Measurements from ENCODE around the gene FAM221A. TPM values are rescaled to one million over a fixed set of nuclear protein-coding genes. Genes with fewer than 3 reads are reported as not detected.

Gene FAM221A
- total RNA-seq, 1 experiment from 2014 or later: 8.4 TPM

DNA sequence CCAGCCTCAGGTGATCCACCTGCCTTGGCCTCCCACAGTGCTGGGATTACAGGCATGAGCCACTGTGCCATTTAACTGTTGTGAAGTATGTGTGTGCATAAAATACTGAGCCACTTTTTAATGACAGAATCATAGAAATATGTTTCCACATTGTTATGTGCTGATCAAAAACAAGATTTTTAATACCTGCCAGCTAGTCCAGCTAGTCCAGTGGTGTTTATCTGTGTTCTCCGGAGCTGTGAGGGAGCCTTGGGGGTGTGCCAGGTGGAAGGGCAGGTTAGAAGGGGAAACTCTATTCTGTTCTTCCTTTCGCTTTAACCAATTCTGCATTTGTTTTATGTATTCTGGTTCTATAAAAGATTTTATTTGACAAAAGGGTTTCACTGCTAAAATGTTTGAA is 7.0 kb downstream of the FAM221A start:
- DNase-seq (ENCODE audit: low read depth, low spot score): no peak
- H3K36me3 ChIP-seq (ENCODE audit: control insufficient read depth, insufficient read depth, low read length): peaks cover 3% of the 10 kb centered on the region; the same call in 1 of the 2 replicates
- no TSS peak for BruUV-seq (replicated peaks)
- ATAC-seq: no peak
- in situ Hi-C loops (cut with HindIII; ENCODE audit: low pct_unique_long_range_greater_than_20kb, low sequenced_read_pairs) (no loop called here), intact Hi-C loops (cut with micrococcal nuclease; ENCODE audit: unreplicated experiment) (no loop called here)
- no peak overlapping the region for H3K4me3 ChIP-seq (ENCODE audit: low read depth in 2 of 2, low read length in 2 of 2)
- peaks cover 7% of the 10 kb centered on the region for H3K4me1 ChIP-seq (ENCODE audit: control insufficient read depth, insufficient read depth, low read length)
- ChIA-PET POLR2A (interaction anchor here (0.7 kb wide), 2 partner anchors 10 to 206 kb away, joined by 8 to 11 read pairs; no protein-coding TSS in a partner anchor), CTCF (no interaction called here)
- H3K27ac ChIP-seq (ENCODE audit: low read length): no peak overlapping the region
- TF ChIP-seq, protein P1, sequence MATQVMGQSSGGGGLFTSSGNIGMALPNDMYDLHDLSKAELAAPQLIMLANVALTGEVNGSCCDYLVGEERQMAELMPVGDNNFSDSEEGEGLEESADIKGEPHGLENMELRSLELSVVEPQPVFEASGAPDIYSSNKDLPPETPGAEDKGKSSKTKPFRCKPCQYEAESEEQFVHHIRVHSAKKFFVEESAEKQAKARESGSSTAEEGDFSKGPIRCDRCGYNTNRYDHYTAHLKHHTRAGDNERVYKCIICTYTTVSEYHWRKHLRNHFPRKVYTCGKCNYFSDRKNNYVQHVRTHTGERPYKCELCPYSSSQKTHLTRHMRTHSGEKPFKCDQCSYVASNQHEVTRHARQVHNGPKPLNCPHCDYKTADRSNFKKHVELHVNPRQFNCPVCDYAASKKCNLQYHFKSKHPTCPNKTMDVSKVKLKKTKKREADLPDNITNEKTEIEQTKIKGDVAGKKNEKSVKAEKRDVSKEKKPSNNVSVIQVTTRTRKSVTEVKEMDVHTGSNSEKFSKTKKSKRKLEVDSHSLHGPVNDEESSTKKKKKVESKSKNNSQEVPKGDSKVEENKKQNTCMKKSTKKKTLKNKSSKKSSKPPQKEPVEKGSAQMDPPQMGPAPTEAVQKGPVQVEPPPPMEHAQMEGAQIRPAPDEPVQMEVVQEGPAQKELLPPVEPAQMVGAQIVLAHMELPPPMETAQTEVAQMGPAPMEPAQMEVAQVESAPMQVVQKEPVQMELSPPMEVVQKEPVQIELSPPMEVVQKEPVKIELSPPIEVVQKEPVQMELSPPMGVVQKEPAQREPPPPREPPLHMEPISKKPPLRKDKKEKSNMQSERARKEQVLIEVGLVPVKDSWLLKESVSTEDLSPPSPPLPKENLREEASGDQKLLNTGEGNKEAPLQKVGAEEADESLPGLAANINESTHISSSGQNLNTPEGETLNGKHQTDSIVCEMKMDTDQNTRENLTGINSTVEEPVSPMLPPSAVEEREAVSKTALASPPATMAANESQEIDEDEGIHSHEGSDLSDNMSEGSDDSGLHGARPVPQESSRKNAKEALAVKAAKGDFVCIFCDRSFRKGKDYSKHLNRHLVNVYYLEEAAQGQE (IDR thresholded peaks at IDR 0.05; ENCODE audit: insufficient read depth in 1 of 2, low read depth in 2 of 2, low read length in 1 of 2): no peak
- no peak for TF ChIP-seq POLR2AphosphoS5 (IDR thresholded peaks at IDR 0.05; ENCODE audit: low read depth, low read length)
- TF ChIP-seq TCF7L2 (IDR thresholded peaks at IDR 0.05; ENCODE audit: low read depth, low read length): no peak
- no peak for TF ChIP-seq SIN3A (IDR thresholded peaks at IDR 0.05; ENCODE audit: borderline replicate concordance, insufficient read depth, low read depth, low read length)
- H3K9me3 ChIP-seq (ENCODE audit: control insufficient read depth, insufficient read depth, low read depth, low read length): no peaks in the 10 kb centered on the region
- no peaks in the 10 kb centered on the region for H3K27me3 ChIP-seq (ENCODE audit: control insufficient read depth, insufficient read depth, low read length)

DNA sequence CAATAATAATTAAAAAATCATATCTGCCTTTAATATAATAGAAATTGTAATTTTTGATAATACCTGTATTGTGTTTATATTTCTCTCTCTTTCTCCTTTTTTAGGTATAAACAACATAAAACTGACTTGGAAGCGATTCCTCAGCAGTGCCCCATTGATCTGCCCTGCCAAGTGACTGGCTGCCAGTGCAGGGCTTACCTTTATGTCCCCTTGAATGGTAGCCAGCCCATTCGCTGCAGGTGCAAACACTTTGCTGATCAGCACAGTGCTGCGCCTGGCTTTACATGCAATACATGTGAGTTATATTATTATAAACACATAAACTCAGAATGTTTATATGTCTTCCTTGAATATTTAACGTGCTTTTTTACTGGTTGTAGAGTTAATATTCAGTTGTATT is 9.2 kb downstream of the FAM221A start:
- Histone ChIP-seq H3K27ac (ENCODE audit: low read length) (no peak overlapping the region), H3K27me3 (ENCODE audit: control insufficient read depth, insufficient read depth, low read length) (no peaks in the 10 kb centered on the region), H3K4me1 (ENCODE audit: control insufficient read depth, insufficient read depth, low read length) (peaks cover 7% of the 10 kb centered on the region), H3K9me3 (ENCODE audit: control insufficient read depth, insufficient read depth, low read depth, low read length) (no peaks in the 10 kb centered on the region), H3K36me3 (ENCODE audit: control insufficient read depth, insufficient read depth, low read length) (peaks cover 3% of the 10 kb centered on the region; the same call in 1 of the 2 replicates), H3K4me3 (ENCODE audit: low read depth in 2 of 2, low read length in 2 of 2) (no peak overlapping the region)
- ATAC-seq: no peak
- TF ChIP-seq SIN3A (IDR thresholded peaks at IDR 0.05; ENCODE audit: borderline replicate concordance, insufficient read depth, low read depth, low read length) (no peak), POLR2AphosphoS5 (IDR thresholded peaks at IDR 0.05; ENCODE audit: low read depth, low read length) (no peak), TCF7L2 (IDR thresholded peaks at IDR 0.05; ENCODE audit: low read depth, low read length) (no peak)
- TF ChIP-seq, protein P1 (IDR thresholded peaks at IDR 0.05; ENCODE audit: insufficient read depth in 1 of 2, low read depth in 2 of 2, low read length in 1 of 2): no peak
- TF ChIP-seq, protein P2, sequence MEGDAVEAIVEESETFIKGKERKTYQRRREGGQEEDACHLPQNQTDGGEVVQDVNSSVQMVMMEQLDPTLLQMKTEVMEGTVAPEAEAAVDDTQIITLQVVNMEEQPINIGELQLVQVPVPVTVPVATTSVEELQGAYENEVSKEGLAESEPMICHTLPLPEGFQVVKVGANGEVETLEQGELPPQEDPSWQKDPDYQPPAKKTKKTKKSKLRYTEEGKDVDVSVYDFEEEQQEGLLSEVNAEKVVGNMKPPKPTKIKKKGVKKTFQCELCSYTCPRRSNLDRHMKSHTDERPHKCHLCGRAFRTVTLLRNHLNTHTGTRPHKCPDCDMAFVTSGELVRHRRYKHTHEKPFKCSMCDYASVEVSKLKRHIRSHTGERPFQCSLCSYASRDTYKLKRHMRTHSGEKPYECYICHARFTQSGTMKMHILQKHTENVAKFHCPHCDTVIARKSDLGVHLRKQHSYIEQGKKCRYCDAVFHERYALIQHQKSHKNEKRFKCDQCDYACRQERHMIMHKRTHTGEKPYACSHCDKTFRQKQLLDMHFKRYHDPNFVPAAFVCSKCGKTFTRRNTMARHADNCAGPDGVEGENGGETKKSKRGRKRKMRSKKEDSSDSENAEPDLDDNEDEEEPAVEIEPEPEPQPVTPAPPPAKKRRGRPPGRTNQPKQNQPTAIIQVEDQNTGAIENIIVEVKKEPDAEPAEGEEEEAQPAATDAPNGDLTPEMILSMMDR (IDR thresholded peaks at IDR 0.05): no peak
- POLR2A ChIA-PET: no interaction called here
- intact Hi-C loops (cut with micrococcal nuclease; ENCODE audit: unreplicated experiment): no loop called here
- in situ Hi-C loops (cut with HindIII; ENCODE audit: low pct_unique_long_range_greater_than_20kb, low sequenced_read_pairs): no loop called here
- CTCF ChIA-PET: no interaction called here
- no peak for DNase-seq (ENCODE audit: low read depth, low spot score)
- BruUV-seq (replicated peaks): no TSS peak

All from Panc1 (cell line).